ENCODE data around the gene STPG4. TPM values are rescaled to one million over a fixed set of nuclear protein-coding genes. Genes with fewer than 3 reads are reported as not detected.

The STPG4 gene
- total RNA-seq, 1 experiment from 2014 or later: 8.7 TPM

DNA sequence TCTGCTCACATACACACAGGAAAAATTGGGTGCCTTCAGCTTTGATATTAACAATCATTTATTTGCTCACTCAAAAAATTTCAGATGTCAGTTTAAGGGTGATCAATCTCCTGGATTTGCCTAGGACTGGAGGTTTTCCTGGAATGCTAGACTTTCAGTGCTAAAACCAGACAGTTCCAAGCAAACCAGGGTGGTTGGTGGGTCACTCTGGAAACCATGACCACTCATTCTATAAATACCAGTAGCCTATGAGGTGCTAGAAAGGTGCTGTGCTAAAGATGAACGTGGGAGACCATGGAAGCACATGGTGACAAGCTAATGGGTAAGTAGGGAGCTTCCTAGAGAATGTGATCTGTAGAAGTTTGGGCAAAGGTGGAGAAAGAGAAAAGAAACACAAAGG lies 25.4 kb upstream of the STPG4 start:
- no peak for TF ChIP-seq EZH2 (IDR thresholded peaks at IDR 0.05; ENCODE audit: low read depth)
- TF ChIP-seq, protein P1, sequence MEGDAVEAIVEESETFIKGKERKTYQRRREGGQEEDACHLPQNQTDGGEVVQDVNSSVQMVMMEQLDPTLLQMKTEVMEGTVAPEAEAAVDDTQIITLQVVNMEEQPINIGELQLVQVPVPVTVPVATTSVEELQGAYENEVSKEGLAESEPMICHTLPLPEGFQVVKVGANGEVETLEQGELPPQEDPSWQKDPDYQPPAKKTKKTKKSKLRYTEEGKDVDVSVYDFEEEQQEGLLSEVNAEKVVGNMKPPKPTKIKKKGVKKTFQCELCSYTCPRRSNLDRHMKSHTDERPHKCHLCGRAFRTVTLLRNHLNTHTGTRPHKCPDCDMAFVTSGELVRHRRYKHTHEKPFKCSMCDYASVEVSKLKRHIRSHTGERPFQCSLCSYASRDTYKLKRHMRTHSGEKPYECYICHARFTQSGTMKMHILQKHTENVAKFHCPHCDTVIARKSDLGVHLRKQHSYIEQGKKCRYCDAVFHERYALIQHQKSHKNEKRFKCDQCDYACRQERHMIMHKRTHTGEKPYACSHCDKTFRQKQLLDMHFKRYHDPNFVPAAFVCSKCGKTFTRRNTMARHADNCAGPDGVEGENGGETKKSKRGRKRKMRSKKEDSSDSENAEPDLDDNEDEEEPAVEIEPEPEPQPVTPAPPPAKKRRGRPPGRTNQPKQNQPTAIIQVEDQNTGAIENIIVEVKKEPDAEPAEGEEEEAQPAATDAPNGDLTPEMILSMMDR (conservative IDR thresholded peaks at IDR 0.05): no peak
- Histone ChIP-seq H3K79me2 (ENCODE audit: low read depth) (peaks cover 7% of the 10 kb centered on the region), H3K27ac (no peak overlapping the region), H3K27me3 (ENCODE audit: insufficient read depth, low read depth) (no peaks in the 10 kb centered on the region), H3K4me1 (replicated peaks; ENCODE audit: insufficient read depth) (peaks cover 27% of the 10 kb centered on the region), H3K9me2 (ENCODE audit: insufficient read depth) (no peaks in the 10 kb centered on the region), H3K4me3 (no peak overlapping the region), H4K20me1 (ENCODE audit: insufficient read depth) (no peaks in the 10 kb centered on the region), H2AFZ (no peak overlapping the region), H3K4me2 (no peak overlapping the region), H3K36me3 (ENCODE audit: low read depth) (no peaks in the 10 kb centered on the region), H3K9me3 (ENCODE audit: insufficient read depth, low read depth) (no peaks in the 10 kb centered on the region), H3F3A (ENCODE audit: insufficient read depth, low read depth) (peaks cover 23% of the 10 kb centered on the region; the same call in 1 of the 2 replicates)
- DNase-seq: no peak
- intact Hi-C loops (cut with micrococcal nuclease; ENCODE audit: unreplicated experiment): no loop called here
- ChIA-PET POLR2A (ENCODE audit: unreplicated experiment) (no interaction called here), CTCF (no interaction called here)
- no TSS peak for BruUV-seq (replicated peaks)

DNA sequence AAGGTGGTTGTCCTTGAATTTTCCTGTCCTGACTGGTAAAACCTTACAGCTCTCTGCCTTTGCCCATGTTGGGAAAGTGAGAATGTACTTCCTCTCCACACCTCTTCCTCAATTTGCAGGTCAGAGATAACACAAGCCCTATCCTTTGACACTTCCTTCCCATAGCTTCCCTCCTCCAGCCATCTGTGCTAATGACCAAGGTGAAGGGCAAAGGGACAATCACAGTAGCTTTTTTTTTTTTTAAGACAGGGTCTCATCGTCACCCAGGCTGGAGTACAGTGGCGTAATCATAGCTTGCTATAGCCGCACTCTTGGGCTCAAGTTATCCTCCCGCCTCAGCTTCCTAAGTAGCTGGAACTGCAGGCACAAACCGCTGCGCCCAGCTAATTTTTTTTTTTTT lies 24.3 kb upstream of the STPG4 start:
- Histone ChIP-seq H3K9me3 (ENCODE audit: insufficient read depth, low read depth) (no peaks in the 10 kb centered on the region), H4K20me1 (ENCODE audit: insufficient read depth) (peaks cover 10% of the 10 kb centered on the region), H3K27me3 (ENCODE audit: insufficient read depth, low read depth) (no peaks in the 10 kb centered on the region), H3K4me1 (replicated peaks; ENCODE audit: insufficient read depth) (peaks cover 22% of the 10 kb centered on the region), H3K4me2 (no peak overlapping the region), H3K36me3 (ENCODE audit: low read depth) (peaks cover 8% of the 10 kb centered on the region), H3K27ac (no peak overlapping the region), H3F3A (ENCODE audit: insufficient read depth, low read depth) (peaks cover 31% of the 10 kb centered on the region; the same call in 1 of the 2 replicates), H3K4me3 (no peak overlapping the region), H3K9me2 (ENCODE audit: insufficient read depth) (no peaks in the 10 kb centered on the region), H3K79me2 (ENCODE audit: low read depth) (peaks cover 18% of the 10 kb centered on the region), H2AFZ (no peak overlapping the region)
- no TSS peak for BruUV-seq (replicated peaks)
- CTCF ChIA-PET: interaction anchor here (0.6 kb wide), 1 partner anchor 16 kb away, joined by 3 read pairs; no protein-coding TSS in a partner anchor
- intact Hi-C loops (cut with micrococcal nuclease; ENCODE audit: unreplicated experiment): no loop called here
- POLR2A ChIA-PET (ENCODE audit: unreplicated experiment): no interaction called here
- DNase-seq: peak in 1 of 2 experiments; percentile 18
- TF ChIP-seq, protein P1 (conservative IDR thresholded peaks at IDR 0.05): no peak
- TF ChIP-seq EZH2 (IDR thresholded peaks at IDR 0.05; ENCODE audit: low read depth): no peak

DNA sequence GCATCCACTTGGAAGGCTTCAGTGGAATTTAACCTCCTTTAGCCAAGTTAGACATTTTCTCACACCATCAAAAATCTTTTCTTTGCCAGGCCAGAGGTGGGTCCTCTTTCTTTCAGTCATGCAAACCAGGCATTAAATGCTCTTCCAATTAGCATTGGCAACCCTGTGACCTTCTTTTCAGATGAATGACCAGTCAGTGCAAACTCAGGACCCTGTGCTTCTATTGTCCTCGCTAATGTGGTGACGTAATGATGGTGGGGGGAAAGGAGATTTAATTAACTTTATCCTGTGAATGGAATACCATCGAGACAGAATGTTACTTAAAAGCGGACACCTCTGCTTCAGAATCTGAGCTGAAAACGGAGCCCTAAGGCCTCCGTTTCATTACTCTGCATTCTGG lies 23.2 kb upstream of the STPG4 start:
- TF ChIP-seq, protein P1 (conservative IDR thresholded peaks at IDR 0.05): no peak
- TF ChIP-seq EZH2 (IDR thresholded peaks at IDR 0.05; ENCODE audit: low read depth): no peak
- Histone ChIP-seq H3K4me2 (peak overlapping the region; percentile 84), H3K36me3 (ENCODE audit: low read depth) (peaks cover 18% of the 10 kb centered on the region), H4K20me1 (ENCODE audit: insufficient read depth) (peaks cover 20% of the 10 kb centered on the region), H3K9me3 (ENCODE audit: insufficient read depth, low read depth) (no peaks in the 10 kb centered on the region), H3K9me2 (ENCODE audit: insufficient read depth) (no peaks in the 10 kb centered on the region), H3K27me3 (ENCODE audit: insufficient read depth, low read depth) (no peaks in the 10 kb centered on the region), H3K27ac (no peak overlapping the region), H3F3A (ENCODE audit: insufficient read depth, low read depth) (peaks cover 40% of the 10 kb centered on the region; the same call in 1 of the 2 replicates), H3K79me2 (ENCODE audit: low read depth) (peaks cover 29% of the 10 kb centered on the region), H3K4me1 (replicated peaks; ENCODE audit: insufficient read depth) (peaks cover 28% of the 10 kb centered on the region), H2AFZ (no peak overlapping the region), H3K4me3 (no peak overlapping the region)
- ChIA-PET POLR2A (ENCODE audit: unreplicated experiment) (interaction anchor here (0.6 to 0.8 kb wide), 2 partner anchors 21 to 101 kb away, joined by 4 to 5 read pairs; no protein-coding TSS in a partner anchor), CTCF (no interaction called here)
- BruUV-seq (replicated peaks): no TSS peak
- DNase-seq: no peak
- intact Hi-C loops (cut with micrococcal nuclease; ENCODE audit: unreplicated experiment): no loop called here
